ENCODE data around the gene SOD2.

The SOD2 gene

GRCh38 chr6:159701413-159701999, 8.5 kb upstream of the SOD2 start:
- peak; percentile 86 for DNase-seq (ENCODE audit: low read depth, low spot score)
- TF ChIP-seq, protein P1, sequence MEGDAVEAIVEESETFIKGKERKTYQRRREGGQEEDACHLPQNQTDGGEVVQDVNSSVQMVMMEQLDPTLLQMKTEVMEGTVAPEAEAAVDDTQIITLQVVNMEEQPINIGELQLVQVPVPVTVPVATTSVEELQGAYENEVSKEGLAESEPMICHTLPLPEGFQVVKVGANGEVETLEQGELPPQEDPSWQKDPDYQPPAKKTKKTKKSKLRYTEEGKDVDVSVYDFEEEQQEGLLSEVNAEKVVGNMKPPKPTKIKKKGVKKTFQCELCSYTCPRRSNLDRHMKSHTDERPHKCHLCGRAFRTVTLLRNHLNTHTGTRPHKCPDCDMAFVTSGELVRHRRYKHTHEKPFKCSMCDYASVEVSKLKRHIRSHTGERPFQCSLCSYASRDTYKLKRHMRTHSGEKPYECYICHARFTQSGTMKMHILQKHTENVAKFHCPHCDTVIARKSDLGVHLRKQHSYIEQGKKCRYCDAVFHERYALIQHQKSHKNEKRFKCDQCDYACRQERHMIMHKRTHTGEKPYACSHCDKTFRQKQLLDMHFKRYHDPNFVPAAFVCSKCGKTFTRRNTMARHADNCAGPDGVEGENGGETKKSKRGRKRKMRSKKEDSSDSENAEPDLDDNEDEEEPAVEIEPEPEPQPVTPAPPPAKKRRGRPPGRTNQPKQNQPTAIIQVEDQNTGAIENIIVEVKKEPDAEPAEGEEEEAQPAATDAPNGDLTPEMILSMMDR (IDR thresholded peaks at IDR 0.05; ENCODE audit: low read depth, low read length), result no peak
- in situ Hi-C loops (cut with HindIII; ENCODE audit: low sequenced_read_pairs), result no loop called here
- H3K4me3 ChIP-seq (ENCODE audit: low read depth, low read length), result no peak overlapping the region

DNA sequence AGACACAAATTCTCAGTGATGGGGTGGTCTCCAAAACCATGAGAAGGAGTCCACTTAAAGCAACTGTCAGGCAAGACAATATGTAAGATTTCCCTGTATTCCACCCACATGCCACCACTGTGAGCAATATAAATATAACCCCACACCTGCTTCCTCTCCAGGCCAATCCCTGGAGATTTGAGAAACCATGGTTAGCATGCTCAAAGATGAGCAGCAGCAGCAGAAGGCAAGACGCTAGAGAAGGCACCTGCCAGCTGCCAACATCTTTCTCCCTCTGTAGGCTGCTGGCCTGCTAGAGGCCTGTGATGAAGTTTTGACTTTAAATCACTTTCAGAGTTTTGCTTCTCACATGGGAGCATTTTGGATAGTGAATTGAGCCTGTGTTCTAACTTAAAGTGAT, 7.9 kb upstream of the SOD2 start:
- no peak for DNase-seq (ENCODE audit: low read depth, low spot score)
- in situ Hi-C loops (cut with HindIII; ENCODE audit: low sequenced_read_pairs), result no loop called here

DNA sequence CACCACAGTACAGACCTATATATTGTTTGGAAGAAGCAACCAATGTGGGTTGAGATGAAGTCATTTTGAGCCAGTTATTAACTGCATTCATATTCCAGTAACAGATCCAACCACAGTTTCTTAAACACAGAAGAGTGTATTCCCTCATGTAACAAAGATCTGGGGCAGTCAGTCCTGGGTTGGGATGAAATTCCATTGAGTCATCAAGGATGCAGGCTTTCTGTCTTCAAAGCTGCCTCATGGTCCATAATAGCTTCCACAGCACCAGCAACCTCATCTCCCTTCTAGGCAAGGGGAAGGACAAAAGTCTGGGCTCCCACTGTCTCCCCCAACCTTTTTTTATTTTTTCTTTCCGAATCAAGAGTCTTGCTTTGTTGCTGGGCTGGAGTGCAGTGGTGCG, 2.9 kb upstream of the SOD2 start:
- TF ChIP-seq, protein P1 (IDR thresholded peaks at IDR 0.05; ENCODE audit: low read depth, low read length), result no peak
- no peak overlapping the region for H3K4me3 ChIP-seq (ENCODE audit: low read depth, low read length)
- no peak for DNase-seq (ENCODE audit: low read depth, low spot score)
- in situ Hi-C loops (cut with HindIII; ENCODE audit: low sequenced_read_pairs), result no loop called here

More for the DNA sequence above, 7.9 kb upstream of the SOD2 start:
- TF ChIP-seq, protein P1 (IDR thresholded peaks at IDR 0.05; ENCODE audit: low read depth, low read length), result no peak
- no peak overlapping the region for H3K4me3 ChIP-seq (ENCODE audit: low read depth, low read length)

- H3K4me3 ChIP-seq (ENCODE audit: low read depth, low read length), result peak overlapping the region; percentile 68
- in situ Hi-C loops (cut with HindIII; ENCODE audit: low sequenced_read_pairs), result no loop called here
- peak; percentile 19 for DNase-seq (ENCODE audit: low read depth, low spot score)
- TF ChIP-seq, protein P1 (IDR thresholded peaks at IDR 0.05; ENCODE audit: low read depth, low read length), result no peak
Measured at GRCh38 chr6:159693894-159694545, 979 bp upstream of the SOD2 start.

- TF ChIP-seq, protein P1 (IDR thresholded peaks at IDR 0.05; ENCODE audit: low read depth, low read length), result no peak
- H3K4me3 ChIP-seq (ENCODE audit: low read depth, low read length), result peak overlapping the region; percentile 68
- in situ Hi-C loops (cut with HindIII; ENCODE audit: low sequenced_read_pairs), result no loop called here
- DNase-seq (ENCODE audit: low read depth, low spot score), result peak; percentile 44
Measured at GRCh38 chr6:159692303-159693127, 526 bp downstream of the SOD2 start.

DNA sequence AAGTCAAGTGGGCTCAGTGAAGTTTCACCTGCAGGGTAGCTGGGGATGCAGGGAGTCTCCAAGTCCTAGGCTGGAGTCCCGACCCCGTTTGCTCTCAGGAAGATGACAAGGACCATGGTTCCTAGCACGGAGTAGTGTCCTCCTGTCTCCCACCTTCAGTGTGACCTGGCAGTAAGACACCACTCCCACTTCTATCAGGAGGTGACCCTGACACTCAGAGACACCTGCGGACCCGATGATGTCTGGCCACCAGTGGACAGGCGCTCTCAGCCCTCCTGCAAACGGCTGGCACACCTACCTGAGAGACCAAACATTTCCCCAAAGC, 1.1 kb downstream of the SOD2 start:
- H3K4me3 ChIP-seq (ENCODE audit: low read depth, low read length), result peak overlapping the region; percentile 68
- in situ Hi-C loops (cut with HindIII; ENCODE audit: low sequenced_read_pairs), result no loop called here
- TF ChIP-seq, protein P1 (IDR thresholded peaks at IDR 0.05; ENCODE audit: low read depth, low read length), result no peak
- DNase-seq (ENCODE audit: low read depth, low spot score), result no peak

Measured in astrocyte of the spinal cord (primary cell).